HG03280 (cell line): ENCODE results near the gene INCENP.
"Not testable (repeated sequence)": the region's sequence is repeated elsewhere in the genome, so short reads cannot be mapped to it uniquely, and the experiment has no call there.

Experiments
- ATAC-seq: cut with Tn5 transposase; IDR thresholded peaks from one replicate; pipeline ENCODE4 v1.9.1; 2021; ENCODE audit warnings: mild to moderate bottlenecking, moderate library complexity; ENCODE audit not compliant: unreplicated experiment

Gene INCENP

DNA sequence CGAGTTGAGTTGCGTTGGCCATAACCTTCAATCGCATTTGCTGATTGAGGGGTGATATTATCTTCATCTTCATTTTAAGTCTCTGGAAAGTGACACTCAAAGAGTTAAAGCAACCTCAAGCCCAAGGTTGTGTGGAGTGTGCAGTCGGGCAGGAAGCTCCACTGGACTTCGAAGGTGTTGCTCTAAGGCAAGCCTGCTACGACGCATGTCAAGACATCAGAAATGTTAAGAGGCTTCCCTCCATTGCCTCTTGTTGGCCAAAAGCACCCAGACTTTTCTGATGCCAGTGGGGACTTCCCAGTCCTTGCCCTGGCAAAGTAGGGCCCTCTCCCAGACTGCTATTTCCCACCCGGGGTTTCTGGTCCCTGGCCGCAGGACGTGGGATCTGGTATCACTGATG, 42.6 kb downstream of the INCENP start:
- ATAC-seq = no peak

DNA sequence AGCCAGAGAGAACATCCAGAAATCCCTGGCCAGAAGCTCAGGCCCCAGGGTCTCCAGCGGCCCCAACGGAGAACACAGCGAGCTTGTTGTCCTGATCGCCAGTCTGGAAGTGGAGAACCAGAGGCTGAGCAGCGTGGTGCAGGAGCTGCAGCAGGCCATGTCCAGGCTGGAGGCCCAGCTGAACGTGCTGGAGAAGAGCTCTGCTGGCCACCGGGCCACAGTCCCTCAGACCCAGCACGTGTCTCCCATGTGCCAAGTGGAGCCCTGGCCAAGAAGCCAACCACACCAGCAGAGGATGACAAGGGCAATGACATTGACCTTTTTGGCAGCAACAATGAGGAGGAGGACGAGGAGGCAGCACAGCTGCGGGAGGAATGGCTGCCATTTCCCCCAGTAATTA, 45.6 kb downstream of the INCENP start:
- no peak for ATAC-seq

DNA sequence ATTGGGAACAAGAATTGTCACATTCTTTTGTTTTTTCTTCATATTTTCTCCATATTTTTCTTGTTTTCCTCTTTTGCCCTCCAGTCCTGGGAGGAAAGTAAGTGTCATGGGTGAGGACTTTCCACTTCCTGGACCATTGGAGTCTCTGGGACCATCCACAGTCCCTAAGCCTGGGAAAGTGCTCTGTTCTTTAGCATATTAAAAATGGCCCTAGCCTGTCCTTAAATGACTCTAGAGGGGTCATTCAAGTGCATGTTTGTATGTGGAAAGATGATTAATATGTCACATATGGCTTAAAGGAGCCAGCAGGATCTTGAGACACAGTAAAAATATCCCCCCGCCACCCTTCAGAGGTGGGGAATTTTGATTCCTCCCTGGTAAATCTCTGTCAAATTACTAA, 46.1 kb downstream of the INCENP start:
- ATAC-seq = no peak

DNA sequence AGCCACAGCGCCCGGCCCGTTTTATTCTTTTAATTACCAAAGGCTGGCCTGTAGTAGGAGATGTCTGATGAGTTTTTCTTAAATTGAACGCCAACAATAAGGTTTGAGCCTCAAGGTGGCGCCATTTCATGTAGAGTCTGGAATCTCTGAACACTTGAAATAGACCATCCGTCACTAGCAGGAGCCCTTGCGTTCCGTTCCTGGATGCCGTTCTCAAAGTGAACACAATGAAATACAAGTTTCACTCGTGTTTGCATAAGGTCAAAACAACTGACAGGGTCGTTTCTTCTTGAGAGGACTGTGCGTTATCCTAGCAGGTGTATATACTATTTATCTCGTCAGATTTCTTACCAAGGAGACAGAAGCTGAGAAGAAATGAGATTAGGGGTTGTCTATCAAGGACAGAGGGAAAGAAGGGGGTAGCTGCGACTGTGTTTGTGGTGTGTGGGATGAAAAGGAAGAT, 47.5 kb downstream of the INCENP start:
- no peak for ATAC-seq

DNA sequence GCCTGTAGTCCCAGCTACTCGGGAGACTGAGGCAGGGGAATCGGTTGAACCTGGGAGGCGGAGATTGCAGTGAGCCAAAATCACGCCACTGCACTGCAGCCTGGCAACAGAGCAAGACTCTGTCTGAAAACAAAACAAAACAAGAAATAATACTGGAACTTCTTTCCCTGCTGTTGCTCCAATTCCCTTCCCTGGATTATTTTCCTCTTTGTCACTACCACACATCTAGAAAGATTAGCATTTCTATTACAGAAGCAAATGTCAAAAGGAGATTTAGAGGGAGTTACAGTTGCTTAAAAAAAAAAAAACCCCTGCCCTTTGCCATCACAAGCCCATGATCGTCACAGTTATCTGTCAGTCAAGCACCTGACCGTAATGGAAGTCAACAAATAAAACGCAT, 48.5 kb downstream of the INCENP start:
- ATAC-seq = no peak

DNA sequence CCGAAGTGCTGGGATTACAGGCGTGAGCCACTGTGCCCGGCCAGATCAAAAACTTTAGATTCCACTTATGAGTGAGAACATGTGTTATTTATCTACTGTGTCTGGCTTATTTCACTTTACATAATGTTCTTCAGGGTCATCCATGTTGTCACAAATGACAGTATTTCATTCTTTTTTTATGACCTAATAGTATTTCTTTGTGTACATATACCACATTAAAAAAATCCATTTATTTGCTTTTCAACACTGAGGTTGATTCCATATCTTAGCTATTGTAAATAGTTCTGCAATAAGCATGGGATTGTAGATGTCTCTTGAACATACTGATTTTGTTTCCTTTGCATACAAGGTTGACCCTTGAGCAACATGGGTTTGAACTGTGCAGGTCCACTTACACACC, 53.0 kb downstream of the INCENP start:
- no peak for ATAC-seq

DNA sequence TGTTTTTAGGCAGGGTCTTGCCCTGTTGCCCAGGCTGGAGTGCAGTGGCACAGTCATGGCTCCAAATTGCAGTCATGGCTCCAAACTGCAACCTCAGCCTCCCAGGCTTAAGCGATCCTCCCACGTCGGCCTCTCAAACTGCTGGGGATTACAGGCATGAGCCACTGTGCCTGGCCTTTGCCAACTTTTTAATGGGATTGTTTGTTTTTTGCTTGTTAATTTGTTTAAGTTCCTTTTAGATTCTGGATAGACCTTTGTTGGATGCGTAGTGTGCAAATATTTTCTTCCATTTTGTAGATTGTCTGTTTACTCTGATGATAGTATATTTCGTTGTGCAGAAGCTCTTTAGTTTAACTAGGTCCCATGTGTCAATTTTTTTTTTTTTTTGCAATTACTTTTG, 56.2 kb downstream of the INCENP start:
- no peak for ATAC-seq

DNA sequence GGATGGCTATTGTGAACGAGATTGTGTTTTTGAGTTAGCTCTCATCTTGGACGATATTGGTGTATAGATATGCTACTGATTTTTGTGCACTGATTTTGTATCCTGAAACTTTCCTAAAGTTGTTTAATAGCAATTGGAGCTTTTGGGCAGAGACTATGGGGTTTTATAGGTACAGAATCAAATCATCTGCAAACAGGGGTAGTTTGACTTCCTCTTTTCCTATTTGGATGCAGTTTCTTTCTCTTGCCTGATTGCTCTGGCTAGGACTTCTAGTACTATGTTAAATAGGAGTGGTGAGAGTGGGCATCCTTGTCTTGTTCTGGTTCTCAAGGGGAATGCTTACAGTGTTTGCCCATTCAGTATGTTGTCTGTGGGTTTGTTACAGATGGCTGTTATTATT, 57.3 kb downstream of the INCENP start:
- ATAC-seq = no peak

DNA sequence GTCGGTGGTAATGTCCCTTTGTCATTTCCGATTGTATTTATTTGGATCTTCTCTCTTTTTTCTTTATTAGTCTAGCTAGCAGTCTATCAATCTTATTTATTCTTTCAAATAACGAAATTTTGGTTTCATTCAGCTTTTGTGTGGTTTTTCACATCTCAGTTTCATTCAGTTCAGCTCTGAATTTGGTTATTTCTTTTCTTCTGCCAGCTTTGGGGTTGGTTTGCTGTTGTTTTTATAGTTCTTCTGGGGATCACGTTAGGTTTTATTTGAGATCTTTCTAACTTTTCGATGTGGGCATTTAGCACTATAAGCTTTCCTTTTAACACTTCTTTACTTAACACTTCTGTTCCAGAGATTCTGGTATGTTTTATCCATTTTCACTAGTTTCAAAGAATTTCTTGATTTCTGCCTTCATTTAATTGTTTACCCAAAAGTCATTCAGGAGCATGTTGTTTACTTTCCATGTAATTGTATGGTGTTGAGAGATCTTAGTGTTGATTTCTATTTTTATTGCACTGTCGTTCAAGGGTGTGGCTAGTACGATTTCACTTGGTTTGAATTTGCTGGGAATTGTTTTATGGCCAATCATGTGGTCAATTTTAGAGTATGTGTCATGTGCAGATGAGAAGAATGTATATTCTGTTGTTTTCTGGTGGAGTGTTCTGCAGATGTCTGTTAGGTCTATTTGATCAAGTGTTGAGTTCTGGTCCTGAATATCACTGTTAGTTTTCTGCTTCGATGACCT, 58.5 kb downstream of the INCENP start:
- no peak for ATAC-seq

DNA sequence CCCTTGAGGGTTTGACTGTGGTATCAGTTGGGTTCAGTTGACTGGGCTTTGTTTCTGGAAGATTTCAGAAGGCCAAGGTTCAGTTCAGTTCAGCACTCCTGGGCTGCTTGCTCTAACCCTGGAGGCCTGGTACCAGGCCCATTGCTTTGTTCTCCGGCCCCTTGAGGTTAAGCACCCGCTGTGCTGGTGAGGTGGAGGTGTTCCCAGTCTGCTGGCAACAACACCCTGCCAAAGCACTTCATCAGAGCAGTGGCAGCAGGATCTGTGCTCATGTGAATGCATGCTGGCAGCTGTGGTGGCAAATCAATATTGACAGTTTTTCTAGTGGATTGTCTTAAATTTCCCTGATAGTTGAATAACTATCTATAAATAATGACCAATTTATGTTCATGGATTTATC, 62.4 kb downstream of the INCENP start:
- no peak for ATAC-seq

DNA sequence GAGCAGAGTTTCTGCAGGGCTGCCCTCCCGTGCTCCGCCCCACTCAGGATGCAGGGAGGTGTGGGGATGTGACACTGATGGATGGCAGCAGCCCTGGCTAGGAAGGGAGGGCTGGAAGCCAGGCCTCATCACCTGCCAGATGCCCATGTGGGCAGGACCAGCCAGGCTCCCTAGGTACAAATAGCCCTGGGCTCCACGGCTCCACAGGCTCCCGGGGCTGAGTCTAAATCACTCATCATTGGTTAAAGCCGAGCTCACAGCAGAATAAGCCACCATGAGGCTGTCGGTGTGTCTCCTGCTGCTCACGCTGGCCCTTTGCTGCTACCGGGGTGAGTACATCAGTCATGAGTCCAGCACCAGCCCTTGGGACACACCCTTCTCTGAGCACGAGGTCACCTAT, 66.2 kb downstream of the INCENP start, which contains the start of gene SCGB1D1:
SCGB1D1 (plus strand) TSS at position 206 of the 400 bp plus-strand sequence; CDS start at position 275, 69 bp downstream.
- ATAC-seq = no peak

DNA sequence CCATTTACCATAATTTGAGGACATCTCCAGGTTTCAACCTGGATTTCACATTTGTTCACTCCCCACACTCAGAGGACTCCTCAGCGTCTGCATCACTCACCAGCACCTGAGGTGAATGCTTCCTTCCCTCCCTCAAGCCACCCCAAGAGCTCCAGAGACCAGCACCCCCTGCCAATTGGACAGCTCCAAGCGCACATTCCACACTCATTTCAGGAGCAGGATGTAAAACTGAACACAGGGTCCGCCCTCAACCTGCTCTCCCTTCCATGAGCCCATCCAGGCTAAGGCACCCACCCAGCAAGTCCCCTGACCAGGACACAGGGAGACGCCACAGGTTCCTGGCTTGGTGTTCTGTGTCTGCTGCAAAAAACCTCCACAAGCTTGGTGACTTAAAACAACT, 70.1 kb downstream of the INCENP start:
- no peak for ATAC-seq

DNA sequence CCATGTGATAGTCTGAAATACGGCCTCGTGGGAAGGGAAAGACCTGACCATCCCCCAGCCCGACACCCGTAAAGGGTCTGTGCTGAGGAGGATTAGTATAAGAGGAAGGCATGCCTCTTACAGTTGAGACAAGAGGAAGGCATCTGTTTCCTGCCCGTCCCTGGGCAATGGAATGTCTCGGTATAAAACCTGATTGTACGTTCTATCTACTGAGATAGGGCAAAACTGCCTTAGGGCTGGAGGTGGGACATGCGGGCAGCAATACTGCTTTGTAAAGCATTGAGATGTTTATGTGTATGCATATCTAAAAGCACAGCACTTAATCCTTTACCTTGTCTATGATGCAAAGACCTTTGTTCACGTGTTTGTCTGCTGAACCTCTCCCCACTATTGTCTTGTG, 71.2 kb downstream of the INCENP start:
- ATAC-seq = not testable (repeated sequence)

DNA sequence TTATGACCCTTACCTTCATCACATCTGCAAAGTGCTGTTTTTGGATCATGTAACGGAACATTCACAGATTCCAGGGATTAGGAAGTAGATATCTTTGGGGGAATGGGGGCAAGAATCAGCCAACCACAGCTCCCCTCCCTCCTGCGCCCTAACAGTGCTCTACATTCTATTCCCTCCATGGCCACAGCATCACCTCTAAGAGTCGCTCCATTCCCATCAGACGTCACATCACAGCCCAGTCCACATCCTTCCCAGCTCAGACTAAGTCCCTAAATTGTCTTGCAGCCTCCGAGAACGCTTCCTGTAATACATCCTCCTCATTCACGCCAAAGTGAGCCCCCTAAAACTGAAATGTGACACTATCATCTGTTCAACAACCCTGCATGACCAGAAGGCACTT, 72.1 kb downstream of the INCENP start:
- ATAC-seq = no peak

DNA sequence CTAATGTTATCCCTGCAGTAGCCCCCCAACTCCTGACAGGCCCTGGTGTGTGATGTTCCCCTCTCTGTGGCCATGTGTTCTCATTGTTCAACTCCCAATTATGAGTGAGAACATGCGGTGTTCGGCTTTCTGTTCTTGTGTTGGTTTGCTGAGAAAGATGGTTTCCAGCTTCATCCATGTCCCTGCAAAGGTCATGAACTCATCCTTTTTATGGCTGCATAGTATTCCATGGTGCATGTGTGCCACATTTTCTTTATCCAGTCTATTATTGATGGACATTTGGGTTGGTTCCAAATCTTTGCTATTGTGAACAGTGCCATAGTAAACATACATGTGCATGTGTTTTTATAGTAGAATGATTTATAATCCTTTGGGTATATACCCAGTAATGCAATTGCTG, 73.6 kb downstream of the INCENP start:
- not testable (repeated sequence) for ATAC-seq

DNA sequence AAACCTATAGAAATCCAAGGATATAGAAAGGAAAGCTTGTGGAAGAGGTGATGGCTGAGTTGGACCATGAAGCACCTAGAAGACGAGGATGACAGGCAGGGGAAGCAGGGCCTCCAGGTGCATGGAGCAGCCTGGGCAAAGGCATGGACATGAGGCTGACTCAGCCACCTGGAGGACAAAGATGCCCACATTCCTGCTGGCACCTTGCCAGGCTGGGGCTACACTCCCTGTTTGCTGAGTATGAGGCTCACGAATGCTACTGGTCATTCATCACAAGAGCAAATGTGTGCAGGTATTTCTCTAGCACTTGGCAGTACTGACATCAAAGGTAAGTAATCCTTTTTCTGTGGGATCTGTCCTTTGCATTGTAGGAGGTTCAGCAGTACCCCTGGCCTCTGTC, 77.6 kb downstream of the INCENP start:
- no peak for ATAC-seq
